HepG2 (cell line): ENCODE results near the gene NUDT9. TPM values are rescaled to one million over a fixed set of nuclear protein-coding genes. Genes with fewer than 3 reads are reported as not detected.
A peak's percentile ranks its signal among the peaks of the same experiment; 100 is the strongest.

Experiments
- CBX2 ChIP-seq, 2 experiments: fragments of 200-600 bp in 1 of 2; sonication (generic); formaldehyde crosslinking in 1 of 2; IDR thresholded peaks; 2 replicates each; pipeline versions ENCODE4 v1.7.0 to v1.8.1; 2018 to 2022; ENCODE audit warnings: low read depth in 2 of 2, low read length in 1 of 2, mild to moderate bottlenecking in 1 of 2, missing genetic modification reagents in 1 of 2
- DR1 ChIP-seq: sonication (generic); formaldehyde crosslinking; IDR thresholded peaks from 2 replicates; pipeline ENCODE4 v1.8.0; 2021; ENCODE audit warnings: mild to moderate bottlenecking, missing genetic modification reagents, inconsistent platforms
- GATAD2A ChIP-seq: IDR thresholded peaks from 2 replicates; pipeline ENCODE4 v1.6.1; 2016
- ISX ChIP-seq: sonication (generic); formaldehyde crosslinking; conservative IDR thresholded peaks from 2 replicates; pipeline ENCODE4 v1.5.0; 2020; ENCODE audit warnings: missing genetic modification reagents
- KAT7 ChIP-seq: IDR thresholded peaks from 2 replicates; pipeline ENCODE4 v1.6.1; 2018; ENCODE audit warnings: borderline replicate concordance, missing compliant biosample characterization
- PHF20 ChIP-seq: sonication (generic); formaldehyde crosslinking; IDR thresholded peaks from 2 replicates; pipeline ENCODE4 v1.5.0; 2020; ENCODE audit warnings: mild to moderate bottlenecking, missing genetic modification reagents
- RFX3 ChIP-seq: IDR thresholded peaks from 2 replicates; pipeline ENCODE4 v1.6.1; 2016; ENCODE audit warnings: missing biosample characterization, missing genetic modification reagents
- SAP130 ChIP-seq: IDR thresholded peaks from 2 replicates; pipeline ENCODE4 v1.6.1; 2016; ENCODE audit warnings: low read depth
- ZNF263 ChIP-seq: sonication (generic); formaldehyde crosslinking; IDR thresholded peaks from 2 replicates; pipeline ENCODE4 v1.4.0; 2020; ENCODE audit warnings: missing genetic modification reagents
- ZNF343 ChIP-seq: sonication (generic); formaldehyde crosslinking; IDR thresholded peaks from 2 replicates; pipeline ENCODE4 v1.4.0; 2020; ENCODE audit warnings: mild to moderate bottlenecking, missing genetic modification reagents
- ZNF382 ChIP-seq: sonication (generic); formaldehyde crosslinking; IDR thresholded peaks from 2 replicates; pipeline ENCODE4 v1.5.0; 2020; ENCODE audit warnings: missing genetic modification reagents, mild to moderate bottlenecking, borderline replicate concordance
- ZNF782 ChIP-seq: sonication (generic); formaldehyde crosslinking; IDR thresholded peaks from 2 replicates; pipeline ENCODE4 v1.4.0; 2020; ENCODE audit warnings: missing genetic modification reagents, mild to moderate bottlenecking, borderline replicate concordance
- ZSCAN30 ChIP-seq: sonication (generic); formaldehyde crosslinking; IDR thresholded peaks from 2 replicates; pipeline ENCODE4 v1.5.0; 2020; ENCODE audit warnings: mild to moderate bottlenecking, missing genetic modification reagents
- polyA plus RNA-seq, 8 experiments: library from polyadenylated mRNA; depleted of rRNA in 3 of 8; stranded (reverse) in 7 of 8; unstranded in 1 of 8; fragments of >200 nt; fragmentation: Illumina TruSeq in 4 of 8; extraction: Trizol in 4 of 8; gene quantifications; 2 replicates each; pipeline versions ENCODE4 v1.2.1 to v1.2.3, GENCODE V29; 2011 to 2016; ENCODE audit warnings: low read depth in 4 of 8, missing spikeins in 1 of 8, mixed read lengths in 1 of 8; ENCODE audit not compliant: insufficient read depth in 1 of 8
- total RNA-seq, 5 experiments: library from RNA; depleted of rRNA; stranded (reverse); fragments of >200 nt; fragmentation: Illumina TruSeq; extraction: Trizol; gene quantifications; 2 replicates each; pipeline ENCODE4 v1.2.3, GENCODE V29; 2016; ENCODE audit warnings: low read depth in 1 of 5
- TF ChIP-seq, protein P1 (sequence below): sonication (generic); formaldehyde crosslinking; IDR thresholded peaks from 2 replicates; pipeline ENCODE4 v1.8.1; 2022; ENCODE audit warnings: mild to moderate bottlenecking, missing genetic modification reagents
- TF ChIP-seq, protein P2 (sequence below): IDR thresholded peaks from 2 replicates; pipeline ENCODE4 v1.6.1; 2016; ENCODE audit warnings: missing compliant biosample characterization, missing genetic modification reagents, borderline replicate concordance
- TF ChIP-seq, protein P3 (sequence below): sonication (generic); formaldehyde crosslinking; IDR thresholded peaks from 2 replicates; pipeline ENCODE4 v1.8.1; 2023; ENCODE audit warnings: missing genetic modification reagents, inconsistent platforms, borderline replicate concordance
- TF ChIP-seq, protein P4 (sequence below), 2 experiments: sonication (generic) in 1 of 2; formaldehyde crosslinking in 1 of 2; IDR thresholded peaks; 2 replicates each; pipeline versions ENCODE4 v1.4.0 to v1.6.1; 2018 to 2020; ENCODE audit warnings: missing genetic modification reagents in 2 of 2, borderline replicate concordance in 1 of 2, low read depth in 1 of 2, mild to moderate bottlenecking in 1 of 2, missing biosample characterization in 1 of 2
- TF ChIP-seq, protein P5 (sequence below): sonication (generic); formaldehyde crosslinking; IDR thresholded peaks from 2 replicates; pipeline ENCODE4 v1.4.0; 2020; ENCODE audit warnings: low read depth, missing genetic modification reagents

The NUDT9 gene
- total and polyA plus RNA-seq, 2 of the 13 experiments (the other 11 are each of a cell fraction or from before 2014, with no cell fraction given), result 10.4 to 12.3 TPM

DNA sequence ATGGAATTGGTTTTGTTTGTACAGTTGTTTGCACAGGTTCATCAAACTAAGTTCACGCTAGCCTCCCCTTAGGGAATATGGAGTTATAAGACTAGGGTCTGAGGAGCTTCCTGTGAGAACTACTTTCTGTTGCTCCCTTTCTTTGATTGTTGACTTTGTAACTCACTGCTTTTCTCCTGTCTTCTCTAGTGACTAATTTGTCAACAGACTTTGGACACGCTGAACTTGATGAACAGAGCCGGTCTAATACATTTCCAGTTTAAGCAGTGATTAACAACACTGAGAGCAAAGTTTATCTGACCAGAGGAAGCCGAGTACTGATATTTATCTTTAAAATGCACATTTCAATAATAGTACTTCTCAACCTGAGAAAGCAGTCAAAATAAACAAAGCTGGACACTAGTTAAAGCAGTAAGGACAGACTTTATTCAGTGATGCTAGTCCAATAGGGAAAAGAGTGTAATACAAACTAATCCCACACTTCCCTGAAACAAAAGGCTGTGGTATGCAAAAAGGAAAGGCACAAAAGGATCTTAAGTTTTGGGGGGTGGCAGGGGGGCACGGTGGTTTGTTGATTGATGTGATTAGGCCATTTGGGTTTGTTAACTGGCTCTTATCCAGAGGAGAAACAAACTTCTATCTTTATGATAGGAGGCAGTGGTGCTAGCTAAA lies 2.7 kb upstream of the NUDT9 start (continued):
- no peak for TF ChIP-seq DR1 (CRISPR knock-in tag)
- TF ChIP-seq ZNF343 (CRISPR knock-in tag), result no peak
- TF ChIP-seq, protein P1, sequence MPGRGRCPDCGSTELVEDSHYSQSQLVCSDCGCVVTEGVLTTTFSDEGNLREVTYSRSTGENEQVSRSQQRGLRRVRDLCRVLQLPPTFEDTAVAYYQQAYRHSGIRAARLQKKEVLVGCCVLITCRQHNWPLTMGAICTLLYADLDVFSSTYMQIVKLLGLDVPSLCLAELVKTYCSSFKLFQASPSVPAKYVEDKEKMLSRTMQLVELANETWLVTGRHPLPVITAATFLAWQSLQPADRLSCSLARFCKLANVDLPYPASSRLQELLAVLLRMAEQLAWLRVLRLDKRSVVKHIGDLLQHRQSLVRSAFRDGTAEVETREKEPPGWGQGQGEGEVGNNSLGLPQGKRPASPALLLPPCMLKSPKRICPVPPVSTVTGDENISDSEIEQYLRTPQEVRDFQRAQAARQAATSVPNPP (CRISPR knock-in tag), result no peak
- TF ChIP-seq, protein P2, sequence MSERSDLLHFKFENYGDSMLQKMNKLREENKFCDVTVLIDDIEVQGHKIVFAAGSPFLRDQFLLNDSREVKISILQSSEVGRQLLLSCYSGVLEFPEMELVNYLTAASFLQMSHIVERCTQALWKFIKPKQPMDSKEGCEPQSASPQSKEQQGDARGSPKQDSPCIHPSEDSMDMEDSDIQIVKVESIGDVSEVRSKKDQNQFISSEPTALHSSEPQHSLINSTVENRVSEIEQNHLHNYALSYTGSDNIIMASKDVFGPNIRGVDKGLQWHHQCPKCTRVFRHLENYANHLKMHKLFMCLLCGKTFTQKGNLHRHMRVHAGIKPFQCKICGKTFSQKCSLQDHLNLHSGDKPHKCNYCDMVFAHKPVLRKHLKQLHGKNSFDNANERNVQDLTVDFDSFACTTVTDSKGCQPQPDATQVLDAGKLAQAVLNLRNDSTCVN (CRISPR knock-in tag), result no peak
- no peak for TF ChIP-seq RFX3
- no peak for TF ChIP-seq ZNF782 (CRISPR knock-in tag)
- no peak for TF ChIP-seq ZNF382 (CRISPR knock-in tag)
- no peak for TF ChIP-seq ZSCAN30 (CRISPR knock-in tag)
- TF ChIP-seq, protein P3, sequence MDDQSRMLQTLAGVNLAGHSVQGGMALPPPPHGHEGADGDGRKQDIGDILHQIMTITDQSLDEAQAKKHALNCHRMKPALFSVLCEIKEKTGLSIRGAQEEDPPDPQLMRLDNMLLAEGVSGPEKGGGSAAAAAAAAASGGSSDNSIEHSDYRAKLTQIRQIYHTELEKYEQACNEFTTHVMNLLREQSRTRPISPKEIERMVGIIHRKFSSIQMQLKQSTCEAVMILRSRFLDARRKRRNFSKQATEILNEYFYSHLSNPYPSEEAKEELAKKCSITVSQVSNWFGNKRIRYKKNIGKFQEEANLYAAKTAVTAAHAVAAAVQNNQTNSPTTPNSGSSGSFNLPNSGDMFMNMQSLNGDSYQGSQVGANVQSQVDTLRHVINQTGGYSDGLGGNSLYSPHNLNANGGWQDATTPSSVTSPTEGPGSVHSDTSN (CRISPR knock-in tag), result no peak
- TF ChIP-seq CBX2 (IDR thresholded peaks at IDR 0.05; ENCODE audit: low read depth, low read length), result no peak
- no peak for TF ChIP-seq CBX2 (CRISPR knock-in tag; IDR thresholded peaks at IDR 0.05; ENCODE audit: low read depth)
- TF ChIP-seq SAP130 (CRISPR knock-in tag), result peak; percentile 85
- peak; percentile 92 for TF ChIP-seq GATAD2A (CRISPR knock-in tag)
- TF ChIP-seq ZNF263 (CRISPR knock-in tag), result no peak
- no peak for TF ChIP-seq ISX (CRISPR knock-in tag)
- TF ChIP-seq, protein P4, sequence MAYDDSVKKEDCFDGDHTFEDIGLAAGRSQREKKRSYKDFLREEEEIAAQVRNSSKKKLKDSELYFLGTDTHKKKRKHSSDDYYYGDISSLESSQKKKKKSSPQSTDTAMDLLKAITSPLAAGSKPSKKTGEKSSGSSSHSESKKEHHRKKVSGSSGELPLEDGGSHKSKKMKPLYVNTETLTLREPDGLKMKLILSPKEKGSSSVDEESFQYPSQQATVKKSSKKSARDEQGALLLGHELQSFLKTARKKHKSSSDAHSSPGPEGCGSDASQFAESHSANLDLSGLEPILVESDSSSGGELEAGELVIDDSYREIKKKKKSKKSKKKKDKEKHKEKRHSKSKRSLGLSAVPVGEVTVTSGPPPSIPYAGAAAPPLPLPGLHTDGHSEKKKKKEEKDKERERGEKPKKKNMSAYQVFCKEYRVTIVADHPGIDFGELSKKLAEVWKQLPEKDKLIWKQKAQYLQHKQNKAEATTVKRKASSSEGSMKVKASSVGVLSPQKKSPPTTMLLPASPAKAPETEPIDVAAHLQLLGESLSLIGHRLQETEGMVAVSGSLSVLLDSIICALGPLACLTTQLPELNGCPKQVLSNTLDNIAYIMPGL (CRISPR knock-in tag; IDR thresholded peaks at IDR 0.05; ENCODE audit: borderline replicate concordance in 1 of 2, low read depth in 1 of 2), result peak in 1 of 2 experiments; percentile 20; a peak in 1 of 4 replicates
- no peak for TF ChIP-seq PHF20
- TF ChIP-seq, protein P5, sequence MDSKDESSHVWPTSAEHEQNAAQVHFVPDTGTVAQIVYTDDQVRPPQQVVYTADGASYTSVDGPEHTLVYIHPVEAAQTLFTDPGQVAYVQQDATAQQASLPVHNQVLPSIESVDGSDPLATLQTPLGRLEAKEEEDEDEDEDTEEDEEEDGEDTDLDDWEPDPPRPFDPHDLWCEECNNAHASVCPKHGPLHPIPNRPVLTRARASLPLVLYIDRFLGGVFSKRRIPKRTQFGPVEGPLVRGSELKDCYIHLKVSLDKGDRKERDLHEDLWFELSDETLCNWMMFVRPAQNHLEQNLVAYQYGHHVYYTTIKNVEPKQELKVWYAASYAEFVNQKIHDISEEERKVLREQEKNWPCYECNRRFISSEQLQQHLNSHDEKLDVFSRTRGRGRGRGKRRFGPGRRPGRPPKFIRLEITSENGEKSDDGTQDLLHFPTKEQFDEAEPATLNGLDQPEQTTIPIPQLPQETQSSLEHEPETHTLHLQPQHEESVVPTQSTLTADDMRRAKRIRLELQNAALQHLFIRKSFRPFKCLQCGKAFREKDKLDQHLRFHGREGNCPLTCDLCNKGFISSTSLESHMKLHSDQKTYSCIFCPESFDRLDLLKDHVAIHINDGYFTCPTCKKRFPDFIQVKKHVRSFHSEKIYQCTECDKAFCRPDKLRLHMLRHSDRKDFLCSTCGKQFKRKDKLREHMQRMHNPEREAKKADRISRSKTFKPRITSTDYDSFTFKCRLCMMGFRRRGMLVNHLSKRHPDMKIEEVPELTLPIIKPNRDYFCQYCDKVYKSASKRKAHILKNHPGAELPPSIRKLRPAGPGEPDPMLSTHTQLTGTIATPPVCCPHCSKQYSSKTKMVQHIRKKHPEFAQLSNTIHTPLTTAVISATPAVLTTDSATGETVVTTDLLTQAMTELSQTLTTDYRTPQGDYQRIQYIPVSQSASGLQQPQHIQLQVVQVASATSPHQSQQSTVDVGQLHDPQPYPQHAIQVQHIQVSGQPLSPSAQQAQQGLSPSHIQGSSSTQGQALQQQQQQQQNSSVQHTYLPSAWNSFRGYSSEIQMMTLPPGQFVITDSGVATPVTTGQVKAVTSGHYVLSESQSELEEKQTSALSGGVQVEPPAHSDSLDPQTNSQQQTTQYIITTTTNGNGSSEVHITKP (CRISPR knock-in tag), result 0 out of 2 replicates have a peak, but pooled peaks have one; percentile 24
- no peak for TF ChIP-seq KAT7 (CRISPR knock-in tag)
